Vagina (tissue), 2 donors: ENCODE measurements around the gene ARMC9.

Source experiments
- POLR2A ChIP-seq, 2 donors: fragments of 450-650 bp; IDR thresholded peaks; one replicate each; pipeline ENCODE4 v1.6.1; 2017; ENCODE audit warnings: antibody characterized with exemption in 2 of 2, mild to moderate bottlenecking in 2 of 2, moderate library complexity in 2 of 2
- POLR2AphosphoS5 ChIP-seq, 2 donors: sonication (generic); formaldehyde crosslinking; IDR thresholded peaks; one replicate each; pipeline ENCODE4 v1.9.0; 2017; ENCODE audit warnings: antibody characterized with exemption in 2 of 2, mild to moderate bottlenecking in 2 of 2, low read depth in 1 of 2; ENCODE audit not compliant: insufficient read depth in 1 of 2
- TF ChIP-seq, protein P1 (sequence below), 3 experiments: fragments of 450-650 bp in 2 of 3; fragments of 200-600 bp in 1 of 3; sonication (generic) in 1 of 3; IDR thresholded peaks; one replicate each; pipeline ENCODE4 v1.5.1; 2017 to 2019; ENCODE audit warnings: antibody characterized with exemption in 3 of 3, mild to moderate bottlenecking in 2 of 3, moderate library complexity in 2 of 3

DNA sequence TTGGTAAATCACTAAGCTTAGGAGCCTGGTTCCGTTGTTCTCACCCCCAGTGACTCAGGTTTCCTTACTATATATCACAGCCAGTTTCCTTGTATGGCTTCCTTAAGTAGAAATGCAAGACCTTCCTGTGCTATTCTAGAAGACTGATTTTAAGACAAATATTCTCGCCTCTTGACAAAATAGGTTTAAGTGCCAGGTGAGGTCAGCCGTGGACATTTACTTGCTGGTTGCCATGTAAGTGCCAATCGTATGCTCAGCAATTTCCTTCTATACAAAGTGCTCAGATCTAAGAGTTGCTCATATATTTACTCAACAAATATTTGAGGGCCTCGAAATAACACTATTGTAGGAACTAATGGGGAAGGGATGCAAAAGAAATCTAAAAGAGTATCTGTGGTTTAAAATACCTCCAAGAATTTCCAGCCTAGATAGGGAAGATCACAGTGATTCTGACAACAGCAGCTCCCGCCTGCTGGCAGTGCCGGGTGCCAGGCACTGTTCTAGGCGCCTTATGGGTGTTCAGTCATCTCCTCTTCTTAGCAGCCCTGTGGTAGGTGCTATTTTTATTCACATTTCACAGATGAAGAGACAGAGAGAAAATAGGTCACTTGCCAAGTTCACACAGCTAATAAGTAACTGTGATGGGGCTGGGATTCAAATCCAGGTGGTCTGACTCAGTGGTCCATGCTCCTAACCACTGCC lies 101.7 kb downstream of the ARMC9 start:
- TF ChIP-seq POLR2A (IDR thresholded peaks at IDR 0.05) (no peak), POLR2AphosphoS5 (IDR thresholded peaks at IDR 0.05; ENCODE audit: insufficient read depth in 1 of 2, low read depth in 1 of 2) (no peak)
- TF ChIP-seq, protein P1, sequence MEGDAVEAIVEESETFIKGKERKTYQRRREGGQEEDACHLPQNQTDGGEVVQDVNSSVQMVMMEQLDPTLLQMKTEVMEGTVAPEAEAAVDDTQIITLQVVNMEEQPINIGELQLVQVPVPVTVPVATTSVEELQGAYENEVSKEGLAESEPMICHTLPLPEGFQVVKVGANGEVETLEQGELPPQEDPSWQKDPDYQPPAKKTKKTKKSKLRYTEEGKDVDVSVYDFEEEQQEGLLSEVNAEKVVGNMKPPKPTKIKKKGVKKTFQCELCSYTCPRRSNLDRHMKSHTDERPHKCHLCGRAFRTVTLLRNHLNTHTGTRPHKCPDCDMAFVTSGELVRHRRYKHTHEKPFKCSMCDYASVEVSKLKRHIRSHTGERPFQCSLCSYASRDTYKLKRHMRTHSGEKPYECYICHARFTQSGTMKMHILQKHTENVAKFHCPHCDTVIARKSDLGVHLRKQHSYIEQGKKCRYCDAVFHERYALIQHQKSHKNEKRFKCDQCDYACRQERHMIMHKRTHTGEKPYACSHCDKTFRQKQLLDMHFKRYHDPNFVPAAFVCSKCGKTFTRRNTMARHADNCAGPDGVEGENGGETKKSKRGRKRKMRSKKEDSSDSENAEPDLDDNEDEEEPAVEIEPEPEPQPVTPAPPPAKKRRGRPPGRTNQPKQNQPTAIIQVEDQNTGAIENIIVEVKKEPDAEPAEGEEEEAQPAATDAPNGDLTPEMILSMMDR (IDR thresholded peaks at IDR 0.05), result no peak
